ENCODE data around the gene MON2. TPM values are rescaled to one million over a fixed set of nuclear protein-coding genes. Genes with fewer than 3 reads are reported as not detected.
"Not testable (repeated sequence)": the region's sequence is repeated elsewhere in the genome, so short reads cannot be mapped to it uniquely, and the experiment has no call there.

Gene MON2
- total RNA-seq, 4 donors from 2014 or later, result 54.3 to 212 (median 61.9) TPM

GRCh38 chr12:62435303-62436163 is 31.1 kb upstream of the MON2 start:
- 2% methylated on average over 19 of the region's 29 CpGs for WGBS
- peaks cover 28% of the 10 kb centered on the region for H3K27me3 ChIP-seq
- DNase-seq (ENCODE audit: low spot score in 2 of 2), result peak in 1 of 2 donors; percentile 60
- H3K4me3 ChIP-seq, result peak overlapping the region; percentile 45
- peak in 1 of 2 donors; percentile 25 for TF ChIP-seq CTCF (IDR thresholded peaks at IDR 0.05)
- no peak for TF ChIP-seq POLR2AphosphoS5 (IDR thresholded peaks at IDR 0.05)
- no peak overlapping the region for H3K27ac ChIP-seq
- H3K4me1 ChIP-seq, result peaks cover 17% of the 10 kb centered on the region
- H3K9me3 ChIP-seq, result no peaks in the 10 kb centered on the region
- H3K36me3 ChIP-seq, result no peaks in the 10 kb centered on the region

GRCh38 chr12:62436164-62436503 is 30.5 kb upstream of the MON2 start:
- Histone ChIP-seq H3K27ac (no peak overlapping the region), H3K27me3 (peaks cover 25% of the 10 kb centered on the region), H3K4me3 (no peak overlapping the region), H3K4me1 (peaks cover 17% of the 10 kb centered on the region), H3K36me3 (no peaks in the 10 kb centered on the region), H3K9me3 (no peaks in the 10 kb centered on the region)
- no peak for TF ChIP-seq POLR2A (IDR thresholded peaks at IDR 0.05)
- no peak for TF ChIP-seq EP300 (IDR thresholded peaks at IDR 0.05)
- TF ChIP-seq POLR2AphosphoS5 (IDR thresholded peaks at IDR 0.05), result no peak
- TF ChIP-seq CTCF (IDR thresholded peaks at IDR 0.05), result no peak
- DNase-seq (ENCODE audit: low spot score in 2 of 2), result peak in 1 of 2 donors; percentile 55
- WGBS, result 87% methylated on average over 4 of the region's 12 CpGs

- Histone ChIP-seq H3K4me3 (no peak overlapping the region), H3K9me3 (no peaks in the 10 kb centered on the region), H3K27ac (no peak overlapping the region), H3K36me3 (no peaks in the 10 kb centered on the region), H3K4me1 (peaks cover 17% of the 10 kb centered on the region), H3K27me3 (peaks cover 17% of the 10 kb centered on the region)
- TF ChIP-seq CTCF (IDR thresholded peaks at IDR 0.05), result peak; percentile 48 to 49
- no peak for TF ChIP-seq POLR2AphosphoS5 (IDR thresholded peaks at IDR 0.05)
- DNase-seq (ENCODE audit: low spot score in 2 of 2), result no peak
- WGBS, result 14% methylated on average over 6 of the region's 6 CpGs
Measured at GRCh38 chr12:62438098-62438692, 28.4 kb upstream of the MON2 start.

GRCh38 chr12:62446754-62447452 is 19.7 kb upstream of the MON2 start:
- no peaks in the 10 kb centered on the region for H3K27me3 ChIP-seq
- no peak overlapping the region for H3K27ac ChIP-seq
- DNase-seq (ENCODE audit: low spot score in 2 of 2), result no peak
- no peaks in the 10 kb centered on the region for H3K9me3 ChIP-seq
- H3K36me3 ChIP-seq, result no peaks in the 10 kb centered on the region
- no peak for TF ChIP-seq POLR2AphosphoS5 (IDR thresholded peaks at IDR 0.05)
- no peak for TF ChIP-seq EP300 (IDR thresholded peaks at IDR 0.05)
- no peak for TF ChIP-seq CTCF (IDR thresholded peaks at IDR 0.05)
- TF ChIP-seq POLR2A (IDR thresholded peaks at IDR 0.05), result no peak
- no peak overlapping the region for H3K4me3 ChIP-seq
- WGBS, result 48% methylated on average over 2 of the region's 2 CpGs
- H3K4me1 ChIP-seq, result no peaks in the 10 kb centered on the region

- no peaks in the 10 kb centered on the region for H3K9me3 ChIP-seq
- WGBS, result 75% methylated on average over 3 of the region's 3 CpGs
Measured at GRCh38 chr12:62448436-62448835, 18.2 kb upstream of the MON2 start.

GRCh38 chr12:62455429-62455828 is 11.2 kb upstream of the MON2 start:
- not testable (repeated sequence) for H3K4me3 ChIP-seq; H3K36me3 ChIP-seq; DNase-seq (ENCODE audit: low spot score in 2 of 2); H3K9me3 ChIP-seq; H3K27me3 ChIP-seq; H3K4me1 ChIP-seq; H3K27ac ChIP-seq
- WGBS, result 93% methylated on average over 2 of the region's 2 CpGs

More at GRCh38 chr12:62448436-62448835, 18.2 kb upstream of the MON2 start:
- H3K27me3 ChIP-seq, result no peaks in the 10 kb centered on the region
- H3K27ac ChIP-seq, result no peak overlapping the region
- DNase-seq (ENCODE audit: low spot score in 2 of 2), result no peak
- no peak overlapping the region for H3K4me3 ChIP-seq
- no peaks in the 10 kb centered on the region for H3K36me3 ChIP-seq
- H3K4me1 ChIP-seq, result no peaks in the 10 kb centered on the region
- no peak for TF ChIP-seq CTCF (IDR thresholded peaks at IDR 0.05)
- TF ChIP-seq POLR2A (IDR thresholded peaks at IDR 0.05), result no peak
- no peak for TF ChIP-seq POLR2AphosphoS5 (IDR thresholded peaks at IDR 0.05)
- TF ChIP-seq EP300 (IDR thresholded peaks at IDR 0.05), result no peak
